Peyer's patch (tissue), 4 donors: ENCODE measurements around the gene PHACTR3.

Source experiments
- POLR2A ChIP-seq, 2 donors: fragments of 450-650 bp; IDR thresholded peaks; one replicate each; pipeline ENCODE4 v1.5.1; 2017; ENCODE audit warnings: antibody characterized with exemption in 2 of 2, mild to moderate bottlenecking in 2 of 2, moderate library complexity in 2 of 2
- TF ChIP-seq, protein P1 (sequence below), 6 experiments: fragments of 450-650 bp in 4 of 6; fragments of 200-600 bp in 2 of 6; sonication (generic) in 1 of 6; IDR thresholded peaks; one replicate each; pipeline ENCODE4 v1.5.1; 2017 to 2019; ENCODE audit warnings: antibody characterized with exemption in 6 of 6, mild to moderate bottlenecking in 3 of 6, moderate library complexity in 1 of 6

DNA sequence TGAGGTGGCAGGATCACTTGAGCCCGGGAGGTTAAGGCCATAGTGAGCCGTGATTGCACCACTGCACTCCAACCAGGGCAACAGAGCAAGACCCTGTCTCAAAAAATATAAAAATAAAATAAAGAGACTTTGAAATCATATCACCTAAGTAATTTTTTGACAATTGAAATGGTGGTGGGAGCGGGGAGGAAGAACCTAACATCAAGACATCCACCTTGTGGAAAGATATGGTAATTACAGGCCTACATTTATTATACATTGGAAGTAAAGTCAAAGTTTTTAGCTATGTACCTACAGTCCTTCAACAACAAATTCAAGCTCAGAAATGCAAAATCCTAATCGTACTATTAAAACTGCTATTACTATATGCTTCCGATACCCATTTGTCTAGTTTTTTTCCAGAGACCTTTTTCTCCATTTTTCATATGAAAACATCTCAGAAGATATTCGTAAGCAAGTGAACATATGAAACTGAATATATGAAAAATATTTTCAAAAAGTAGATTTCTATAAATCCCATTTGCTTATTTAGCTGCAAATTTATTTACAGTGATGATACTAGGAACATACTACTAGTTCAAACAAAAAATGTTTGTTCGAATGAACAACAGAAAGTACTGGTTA, 245.8 kb downstream of the PHACTR3 start:
- TF ChIP-seq, protein P1, sequence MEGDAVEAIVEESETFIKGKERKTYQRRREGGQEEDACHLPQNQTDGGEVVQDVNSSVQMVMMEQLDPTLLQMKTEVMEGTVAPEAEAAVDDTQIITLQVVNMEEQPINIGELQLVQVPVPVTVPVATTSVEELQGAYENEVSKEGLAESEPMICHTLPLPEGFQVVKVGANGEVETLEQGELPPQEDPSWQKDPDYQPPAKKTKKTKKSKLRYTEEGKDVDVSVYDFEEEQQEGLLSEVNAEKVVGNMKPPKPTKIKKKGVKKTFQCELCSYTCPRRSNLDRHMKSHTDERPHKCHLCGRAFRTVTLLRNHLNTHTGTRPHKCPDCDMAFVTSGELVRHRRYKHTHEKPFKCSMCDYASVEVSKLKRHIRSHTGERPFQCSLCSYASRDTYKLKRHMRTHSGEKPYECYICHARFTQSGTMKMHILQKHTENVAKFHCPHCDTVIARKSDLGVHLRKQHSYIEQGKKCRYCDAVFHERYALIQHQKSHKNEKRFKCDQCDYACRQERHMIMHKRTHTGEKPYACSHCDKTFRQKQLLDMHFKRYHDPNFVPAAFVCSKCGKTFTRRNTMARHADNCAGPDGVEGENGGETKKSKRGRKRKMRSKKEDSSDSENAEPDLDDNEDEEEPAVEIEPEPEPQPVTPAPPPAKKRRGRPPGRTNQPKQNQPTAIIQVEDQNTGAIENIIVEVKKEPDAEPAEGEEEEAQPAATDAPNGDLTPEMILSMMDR (IDR thresholded peaks at IDR 0.05) = peak; percentile 32 to 87 (median 78)
- TF ChIP-seq POLR2A (IDR thresholded peaks at IDR 0.05) = no peak
